SIG-M5 (cell line): ENCODE data around the gene PALLD.

Source experiments
- DNase-seq: peaks from one replicate; lab custom pipeline; 2025; lab: John Stamatoyannopoulos, UW

PALLD gene

DNA sequence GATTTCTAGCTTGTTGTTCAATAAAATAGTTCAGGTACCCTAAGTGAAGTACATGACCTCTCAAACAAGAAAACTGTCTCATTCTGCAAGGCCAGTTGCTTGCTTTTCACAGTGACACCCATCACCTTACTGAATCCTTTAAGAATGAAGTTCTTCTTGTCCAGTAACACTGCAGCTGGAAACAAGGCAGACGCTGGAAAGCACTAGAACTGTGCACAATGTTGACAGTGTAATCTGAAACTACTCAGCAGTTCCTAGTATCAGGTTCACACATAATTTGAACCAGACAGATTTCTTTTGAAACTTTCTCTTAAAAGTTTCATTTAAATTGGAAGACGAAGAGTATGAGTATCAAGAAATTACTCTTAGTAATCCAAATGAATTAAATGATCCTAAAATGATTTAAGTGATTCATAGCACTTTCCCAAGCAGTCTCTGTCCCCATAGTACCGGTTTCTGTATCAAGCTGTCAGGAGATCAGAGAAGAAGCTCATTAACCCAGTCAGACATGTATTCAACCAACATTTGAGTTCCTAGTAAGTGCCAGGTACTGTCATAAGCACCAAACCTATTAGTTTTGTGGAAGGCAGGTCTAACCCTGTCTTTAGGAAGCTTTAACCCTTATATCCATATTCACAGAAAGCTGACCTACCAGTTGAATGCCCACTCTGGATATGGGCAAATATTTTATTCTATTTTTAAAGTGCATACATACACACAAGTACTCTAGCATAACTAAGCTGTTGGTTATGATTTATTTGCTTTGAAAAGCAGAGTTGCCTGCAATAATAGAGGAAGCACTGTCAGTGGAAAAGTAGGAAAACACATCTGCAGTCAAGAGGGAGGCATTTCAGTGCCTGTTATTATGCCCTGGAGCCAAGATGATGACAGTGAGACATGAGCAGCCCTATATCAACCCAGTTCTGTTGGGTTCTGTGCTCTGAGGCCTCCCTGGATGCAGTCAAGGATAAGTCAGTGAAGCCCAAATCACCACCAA lies 63.6 kb downstream of the PALLD start:
- DNase-seq: no peak

- no peak for DNase-seq
Observed at GRCh38 chr4:168562041-168562571, 65.3 kb downstream of the PALLD start.

DNA sequence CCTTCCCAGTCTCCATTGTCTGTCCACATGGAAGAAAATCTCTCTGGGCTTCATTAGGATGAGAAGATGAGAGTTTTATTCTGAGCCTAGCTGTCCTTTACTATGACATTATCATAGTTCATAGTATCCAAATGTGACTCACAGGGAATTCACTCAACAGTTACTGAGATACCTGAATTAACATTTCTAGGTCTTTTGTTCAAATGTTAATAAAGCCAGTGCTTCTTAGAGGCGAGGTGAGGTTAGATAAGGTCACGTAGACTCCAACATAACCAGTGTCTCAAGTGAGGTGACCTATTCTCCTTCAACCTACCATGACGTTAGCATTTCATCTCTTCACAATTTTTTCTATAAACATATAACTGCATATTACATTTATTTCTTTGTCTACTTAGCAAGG lies 67.2 kb downstream of the PALLD start:
- no peak for DNase-seq

DNA sequence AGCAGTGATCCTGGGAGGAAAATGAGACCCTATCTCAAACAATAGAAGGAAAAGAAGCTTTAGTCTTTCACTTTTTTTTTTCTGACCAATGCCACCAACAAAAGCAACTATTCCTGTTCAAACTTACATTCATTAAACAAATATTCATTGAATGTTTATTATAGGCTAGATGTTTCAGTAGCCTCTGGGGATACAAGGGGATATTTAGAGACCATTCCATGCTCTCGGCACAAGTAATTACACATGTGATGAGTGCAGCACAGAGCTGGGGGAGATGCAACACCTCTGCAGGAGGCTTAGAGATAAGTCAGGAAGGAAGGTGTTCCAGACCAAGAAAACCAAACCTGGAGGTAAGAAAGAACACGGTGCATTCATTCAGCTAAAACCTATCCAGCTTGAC lies 68.3 kb downstream of the PALLD start:
- DNase-seq: no peak

DNA sequence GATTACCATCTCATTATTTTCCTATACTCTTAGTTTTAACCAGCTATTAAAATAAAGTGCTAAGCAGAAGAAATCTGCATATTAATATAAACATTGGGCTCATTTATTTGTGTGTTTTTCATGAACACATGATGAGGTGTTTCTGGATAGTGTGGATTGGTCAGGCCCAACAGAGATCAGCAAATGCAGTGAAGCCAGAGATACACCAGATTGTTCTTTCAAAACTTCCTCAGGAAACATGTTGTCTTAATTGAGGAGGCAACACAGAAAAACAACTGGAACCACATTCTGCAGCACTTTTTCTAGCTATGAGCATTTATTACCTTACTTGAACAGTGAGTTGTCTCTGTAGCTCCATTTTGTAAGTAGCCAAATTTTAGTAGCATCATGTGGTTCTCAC lies 69.9 kb downstream of the PALLD start:
- DNase-seq: no peak

DNA sequence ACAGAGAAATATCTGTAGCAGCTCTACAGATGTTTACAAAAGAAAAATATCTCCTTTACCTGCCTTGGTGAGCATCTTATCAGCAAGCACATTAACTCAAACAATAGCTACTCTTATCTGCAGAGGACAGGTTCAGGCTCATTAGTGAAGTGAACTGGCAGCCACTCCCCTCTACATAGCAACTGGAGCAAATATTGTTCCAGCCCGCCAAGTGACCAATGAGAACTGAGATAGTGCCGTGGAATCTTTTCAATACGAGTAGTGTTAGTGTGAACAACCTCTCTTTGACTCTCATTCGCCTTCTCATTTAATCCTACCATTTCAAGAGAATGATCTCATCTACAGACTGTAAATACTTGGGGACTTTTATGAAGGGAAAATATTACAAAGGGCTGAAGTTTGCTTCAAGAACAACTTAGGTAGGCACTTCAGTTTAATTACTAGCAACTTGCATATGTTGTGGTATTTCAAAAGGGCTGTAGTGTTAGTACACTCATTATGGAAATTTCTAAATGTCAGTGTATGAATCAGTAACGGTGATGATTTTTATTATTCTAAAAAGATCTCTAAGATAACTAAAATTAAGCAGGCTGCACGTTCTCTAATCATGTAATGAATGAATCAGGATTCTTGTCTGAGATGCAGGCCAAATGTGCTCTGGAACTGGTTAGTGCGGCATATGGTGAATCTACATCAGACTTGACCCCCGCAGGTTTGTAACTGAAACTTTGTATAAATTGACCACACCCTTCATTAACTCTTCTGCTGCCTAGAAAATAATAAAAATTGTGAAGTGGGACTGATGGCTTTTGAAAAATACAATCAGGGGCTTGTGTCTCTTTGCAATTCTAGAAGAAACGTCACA lies 72.4 kb downstream of the PALLD start:
- DNase-seq: no peak

GRCh38 chr4:168569931-168570276 lies 73.1 kb downstream of the PALLD start:
- DNase-seq: no peak

- DNase-seq: no peak
Observed at GRCh38 chr4:168570466-168570865, 73.6 kb downstream of the PALLD start.

DNA sequence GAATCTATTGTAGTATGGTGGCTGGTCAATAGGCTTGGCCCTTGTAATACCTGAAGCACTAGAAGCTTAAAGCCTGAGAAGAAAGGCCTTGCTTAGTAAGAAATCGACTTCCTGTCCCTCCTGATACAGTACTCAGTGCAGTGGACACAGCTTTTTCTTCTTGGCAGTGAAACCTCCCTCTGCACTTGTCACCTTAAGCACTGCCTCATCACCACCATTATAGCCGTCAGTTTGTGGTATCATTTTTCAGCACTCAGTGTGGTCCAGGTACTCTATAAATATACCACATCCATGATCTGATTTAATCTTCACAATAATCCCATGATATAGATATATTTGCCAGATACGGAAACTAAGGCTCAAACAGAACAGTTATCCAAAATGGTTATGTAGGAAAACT lies 75.2 kb downstream of the PALLD start:
- DNase-seq: no peak

GRCh38 chr4:168573870-168574269 lies 77.0 kb downstream of the PALLD start:
- DNase-seq: no peak

GRCh38 chr4:168574581-168575295 lies 77.9 kb downstream of the PALLD start:
- DNase-seq: no peak

- DNase-seq: no peak
Observed at GRCh38 chr4:168575473-168575872, 78.6 kb downstream of the PALLD start.

- DNase-seq: no peak
Observed at GRCh38 chr4:168577624-168578023, 80.8 kb downstream of the PALLD start.

- no peak for DNase-seq
Observed at GRCh38 chr4:168580228-168580627, 83.4 kb downstream of the PALLD start.

DNA sequence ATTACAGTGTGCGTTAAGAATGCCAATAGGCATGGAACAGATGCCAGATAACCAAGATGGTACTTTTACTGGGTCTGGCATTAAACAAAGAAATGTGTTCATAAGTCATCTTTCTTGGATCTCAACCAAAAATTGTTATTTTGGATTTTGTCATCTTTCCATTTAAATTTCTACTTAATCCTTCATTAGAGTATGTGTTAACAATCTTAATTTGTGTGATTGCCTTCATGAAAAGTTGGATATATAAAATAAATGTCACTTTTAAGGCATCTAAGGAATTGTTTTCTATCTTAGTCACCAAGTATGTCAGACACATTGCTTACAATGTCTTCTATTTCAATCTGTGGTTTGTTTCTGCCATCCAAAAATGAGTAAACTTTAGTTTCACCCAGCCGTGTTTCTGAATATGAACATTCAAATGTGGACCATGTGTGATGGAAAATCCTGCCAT lies 87.5 kb downstream of the PALLD start:
- no peak for DNase-seq

- no peak for DNase-seq
Observed at GRCh38 chr4:168585168-168586091, 88.6 kb downstream of the PALLD start.

- DNase-seq: no peak
Observed at GRCh38 chr4:168586926-168587325, 90.1 kb downstream of the PALLD start.

DNA sequence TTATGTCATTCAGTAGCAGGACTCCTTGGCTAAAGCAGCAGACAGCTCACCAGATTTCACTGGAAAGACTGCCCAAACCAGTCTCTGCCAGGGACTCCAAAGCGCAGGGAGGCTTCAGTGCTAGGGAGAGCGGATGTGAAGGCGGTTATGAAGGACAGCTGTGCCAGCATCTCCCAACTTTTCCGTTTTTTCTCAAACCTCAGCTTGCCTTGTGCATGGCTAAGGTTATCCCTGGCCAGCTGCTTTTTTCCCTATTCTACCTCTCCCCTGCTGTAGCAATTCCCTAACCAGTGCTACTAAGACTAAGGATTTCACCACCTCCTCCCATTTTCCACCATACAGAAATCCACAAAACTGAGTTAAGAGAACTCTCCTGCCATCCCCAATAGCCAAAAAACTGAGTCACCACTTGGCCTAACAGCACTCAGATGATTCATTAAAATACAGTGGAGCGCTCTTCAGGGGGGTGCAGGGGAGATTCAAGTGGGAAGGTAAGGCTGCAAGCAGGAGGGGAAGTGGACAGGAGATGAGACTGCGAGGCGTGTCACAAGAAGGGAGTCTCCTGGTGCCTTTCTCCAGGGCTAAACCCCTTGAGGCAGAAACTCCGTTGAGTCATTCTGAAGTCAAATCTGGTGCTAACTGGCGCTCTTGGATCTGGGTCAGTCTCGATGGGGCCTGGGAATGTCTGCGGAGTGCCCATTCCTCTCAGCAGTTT lies 90.7 kb downstream of the PALLD start:
- no peak for DNase-seq

- no peak for DNase-seq
Observed at GRCh38 chr4:168588916-168589531, 92.2 kb downstream of the PALLD start.

GRCh38 chr4:168592676-168593075 lies 95.8 kb downstream of the PALLD start:
- DNase-seq: no peak
